ENCODE measurements around the gene MVB12B.

Gene MVB12B

DNA sequence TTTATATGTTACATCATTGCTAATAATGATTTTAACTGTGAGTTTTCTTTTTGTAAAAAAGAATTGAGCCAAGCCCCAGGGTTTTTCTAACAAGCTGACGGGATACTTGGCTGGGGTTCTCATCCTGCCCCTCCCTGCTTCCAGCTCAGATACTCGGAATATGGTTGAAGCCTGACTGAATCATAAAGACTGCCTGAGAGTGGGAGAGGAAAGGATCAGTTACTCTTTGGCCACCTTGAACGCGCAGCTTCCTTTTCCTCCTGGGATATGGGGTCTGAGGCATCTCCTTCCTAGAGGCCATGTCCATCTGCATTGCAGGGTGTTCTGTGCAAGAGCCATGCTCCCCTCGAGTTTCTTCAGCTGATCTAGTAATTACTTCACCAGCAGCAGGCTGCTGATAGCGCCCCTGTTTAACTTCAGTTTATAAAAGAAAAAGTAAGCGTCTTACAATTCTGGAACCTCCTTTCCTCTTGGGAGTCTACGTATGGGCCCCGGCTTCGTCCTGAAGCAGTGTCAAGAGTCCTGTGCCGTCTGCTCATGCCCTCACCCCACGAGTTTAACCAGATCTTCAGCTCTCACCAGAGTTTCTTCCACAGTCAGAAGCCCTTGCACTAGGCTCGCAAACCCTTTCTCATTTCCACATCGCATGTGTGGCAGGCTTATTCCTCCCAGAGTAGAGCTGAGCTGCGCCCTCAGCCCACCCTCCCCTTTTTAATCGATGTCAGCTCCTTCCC lies 130.0 kb downstream of the MVB12B start:
- DNase-seq = no peak

DNA sequence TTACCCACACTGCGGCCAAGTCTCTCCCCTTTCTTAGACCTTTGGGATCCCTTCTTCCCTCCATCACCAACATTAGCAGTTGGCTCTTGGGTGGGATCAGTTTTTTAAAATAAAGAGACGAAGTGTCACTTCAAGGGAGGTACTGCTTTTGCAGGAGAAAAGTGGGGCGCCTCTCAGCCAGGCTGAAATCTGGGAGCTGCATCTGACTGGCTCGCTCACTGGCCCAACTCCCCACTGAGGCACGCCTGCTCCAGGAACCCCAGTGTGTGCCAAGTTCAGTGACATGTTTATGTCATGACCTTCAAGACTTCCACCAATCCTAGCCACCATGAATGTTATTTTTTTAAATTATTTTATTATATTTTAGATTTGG lies 130.5 kb downstream of the MVB12B start:
- DNase-seq = no peak

DNA sequence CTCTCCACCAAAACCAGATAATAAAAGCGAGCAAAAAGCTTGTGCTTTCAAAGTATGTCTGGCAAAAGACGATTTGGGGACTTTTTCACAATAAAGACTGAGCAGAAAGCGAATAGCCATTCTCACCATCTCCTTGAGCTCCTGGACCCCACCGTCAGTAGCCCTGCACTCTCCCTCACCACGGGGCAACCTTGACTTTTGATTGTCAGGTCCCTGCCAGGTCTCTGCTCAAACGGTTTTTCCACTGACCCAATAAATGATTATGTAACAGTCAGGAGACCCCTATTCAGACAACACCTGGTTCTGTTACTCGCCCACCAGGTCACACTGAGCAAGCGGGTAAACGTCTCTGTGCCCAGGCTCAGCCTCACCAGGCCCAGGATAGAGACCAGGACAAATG lies 131.3 kb downstream of the MVB12B start:
- no peak for DNase-seq

DNA sequence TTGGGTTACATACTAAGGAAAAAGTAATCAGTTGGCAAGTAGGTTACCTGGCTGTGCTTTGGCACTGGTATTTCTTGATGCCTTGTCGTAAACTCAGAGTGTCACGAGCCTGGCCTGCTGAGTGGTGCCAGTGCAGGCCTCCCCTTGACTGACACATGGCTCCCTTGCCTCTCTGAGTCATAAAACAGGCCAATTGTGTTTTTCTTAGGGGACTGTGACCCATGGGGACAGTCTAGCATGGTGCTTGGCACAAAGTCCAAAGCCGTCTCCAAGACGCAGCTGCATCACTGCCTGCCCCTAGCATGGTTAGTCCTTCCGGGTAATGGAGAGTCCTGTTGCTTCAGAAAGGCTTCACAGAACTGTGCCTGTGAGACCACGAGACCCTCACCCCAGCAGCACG lies 132.5 kb downstream of the MVB12B start:
- no peak for DNase-seq

DNA sequence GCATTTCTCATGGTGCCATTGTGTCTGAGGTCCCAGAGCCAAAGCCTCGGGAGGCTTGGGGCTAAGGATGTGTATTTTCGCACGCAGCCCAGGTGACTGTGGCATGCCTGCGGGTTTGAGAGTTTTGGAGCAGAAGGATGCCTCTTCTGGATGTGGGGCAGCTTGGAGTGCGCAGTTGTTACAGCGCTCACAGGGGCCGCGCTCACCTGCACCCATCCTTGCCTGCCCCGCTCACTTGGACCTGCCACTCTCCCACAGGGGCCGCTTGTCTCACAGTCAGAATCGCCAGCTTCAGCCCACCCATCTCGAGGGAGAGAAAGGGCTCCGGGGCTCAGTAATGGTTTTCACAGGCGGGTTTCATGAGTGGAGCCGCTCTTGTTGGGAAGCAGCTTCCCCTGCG lies 132.9 kb downstream of the MVB12B start:
- DNase-seq = no peak

DNA sequence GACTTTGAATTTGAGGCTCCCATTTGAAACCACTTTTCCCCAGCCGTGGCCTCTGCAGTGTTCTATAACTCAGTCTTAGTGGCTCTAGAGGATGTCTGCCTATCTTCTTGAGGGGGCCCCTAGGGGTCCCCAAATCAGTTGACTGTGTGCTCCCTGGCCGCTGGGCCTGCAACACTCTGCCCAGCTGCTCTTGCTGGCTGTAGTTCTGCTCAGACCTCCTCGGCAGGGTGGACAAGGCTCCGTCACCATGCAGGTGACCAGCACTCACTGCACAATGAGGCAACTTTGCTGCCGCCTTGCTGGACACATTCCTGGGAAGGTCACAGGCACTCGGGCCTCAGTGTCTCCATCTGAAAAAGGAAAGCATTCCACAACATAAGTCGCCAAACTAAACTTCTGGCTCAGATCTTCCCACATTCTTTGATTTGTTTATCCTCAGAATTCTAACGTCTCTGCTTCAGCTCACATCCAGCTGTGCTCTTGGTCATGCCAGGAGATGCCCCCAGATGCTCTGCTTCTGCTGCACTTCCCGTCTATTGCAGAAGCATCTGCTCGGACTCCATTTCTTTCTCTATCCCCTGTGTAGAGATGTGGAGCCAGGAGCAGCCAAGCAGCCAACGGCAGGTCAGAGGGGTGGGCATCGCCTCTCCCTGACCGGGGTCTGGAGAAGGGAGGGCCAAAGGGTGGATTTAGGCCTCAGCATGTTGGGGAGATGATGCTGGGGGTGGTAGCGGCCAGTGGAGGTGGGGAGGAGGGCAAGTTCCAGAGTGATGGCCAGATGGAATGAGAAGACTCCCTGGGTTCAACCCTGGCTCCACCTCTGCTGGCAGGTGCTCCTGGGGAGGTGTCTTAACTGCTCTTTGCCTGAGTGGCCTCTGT lies 133.6 kb downstream of the MVB12B start:
- DNase-seq = no peak

DNA sequence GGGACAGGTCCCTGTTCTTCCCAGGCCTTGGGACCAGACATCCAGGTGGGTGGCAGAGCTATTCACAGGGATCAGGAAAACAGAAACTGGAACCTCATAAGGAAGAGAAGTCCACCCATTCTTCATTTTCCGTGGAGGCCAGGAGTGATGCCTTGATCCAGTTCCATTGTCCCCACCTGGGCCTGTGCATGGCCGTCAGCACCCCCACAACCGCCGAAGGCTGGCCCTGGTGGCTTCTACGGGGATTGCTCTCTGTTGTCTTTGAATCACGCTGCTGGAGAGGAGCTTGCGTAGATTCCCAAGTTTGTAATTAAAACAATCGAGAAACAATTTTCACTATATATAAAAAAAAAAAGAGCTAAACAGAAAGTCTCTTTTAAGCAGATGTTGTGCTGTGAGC lies 134.4 kb downstream of the MVB12B start:
- DNase-seq = no peak

DNA sequence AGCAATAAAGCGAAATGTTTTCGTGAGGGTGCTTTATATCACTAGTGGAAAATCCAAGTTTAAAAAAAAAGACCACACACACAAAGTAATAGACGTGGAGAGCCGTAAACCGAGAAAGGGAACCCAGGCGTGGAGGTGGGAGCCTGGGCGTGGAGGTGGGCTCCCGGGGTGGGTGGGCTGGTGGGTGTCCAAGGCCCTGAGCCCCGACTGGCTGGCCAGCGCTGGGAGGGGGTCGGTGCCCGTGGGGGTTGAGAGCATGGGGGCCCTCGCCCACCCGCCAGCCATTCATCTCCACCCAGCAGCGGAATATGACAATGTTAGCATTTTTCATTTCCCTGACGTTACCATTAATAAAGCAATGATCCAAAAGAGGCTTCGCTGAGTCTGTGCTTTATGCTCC lies 135.0 kb downstream of the MVB12B start:
- DNase-seq = no peak

DNA sequence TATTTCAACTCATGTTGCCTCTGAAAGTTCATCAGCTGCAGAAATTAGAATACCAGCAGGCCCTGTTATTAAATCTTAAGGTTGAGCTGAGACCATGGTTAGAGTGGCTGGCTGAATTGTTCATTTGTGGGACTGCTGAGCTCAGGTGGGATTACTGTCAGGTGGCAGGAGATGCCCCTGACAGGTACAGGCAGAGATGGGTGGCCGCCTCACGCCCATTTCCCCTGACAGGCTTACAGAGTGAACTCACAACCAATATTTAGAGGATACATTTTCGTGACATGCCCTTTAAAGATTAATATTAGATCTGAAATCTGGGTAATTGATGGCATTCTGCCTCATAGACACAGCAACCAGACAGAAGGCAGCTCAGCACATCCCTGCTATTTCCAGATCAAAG lies 136.0 kb downstream of the MVB12B start:
- DNase-seq = no peak

DNA sequence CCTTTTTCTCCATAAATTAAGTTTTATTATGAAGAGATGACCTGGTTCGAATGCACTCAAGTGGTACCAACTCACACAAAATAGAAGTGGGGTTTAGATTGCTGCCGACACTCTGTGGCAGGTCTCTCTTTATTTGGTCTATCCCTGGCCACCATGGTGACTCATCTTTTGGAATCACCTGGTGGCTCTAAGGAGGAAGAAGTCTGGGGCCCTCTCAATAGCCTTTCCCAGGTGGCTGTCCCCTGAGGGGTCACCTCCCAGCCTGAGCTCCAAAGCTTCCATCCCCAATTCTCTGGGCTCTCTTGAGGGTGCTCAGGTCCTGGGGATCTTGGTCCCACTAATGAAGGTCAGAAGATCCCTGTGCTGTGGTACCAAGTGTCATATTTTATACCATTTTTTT lies 136.8 kb downstream of the MVB12B start:
- DNase-seq = no peak

DNA sequence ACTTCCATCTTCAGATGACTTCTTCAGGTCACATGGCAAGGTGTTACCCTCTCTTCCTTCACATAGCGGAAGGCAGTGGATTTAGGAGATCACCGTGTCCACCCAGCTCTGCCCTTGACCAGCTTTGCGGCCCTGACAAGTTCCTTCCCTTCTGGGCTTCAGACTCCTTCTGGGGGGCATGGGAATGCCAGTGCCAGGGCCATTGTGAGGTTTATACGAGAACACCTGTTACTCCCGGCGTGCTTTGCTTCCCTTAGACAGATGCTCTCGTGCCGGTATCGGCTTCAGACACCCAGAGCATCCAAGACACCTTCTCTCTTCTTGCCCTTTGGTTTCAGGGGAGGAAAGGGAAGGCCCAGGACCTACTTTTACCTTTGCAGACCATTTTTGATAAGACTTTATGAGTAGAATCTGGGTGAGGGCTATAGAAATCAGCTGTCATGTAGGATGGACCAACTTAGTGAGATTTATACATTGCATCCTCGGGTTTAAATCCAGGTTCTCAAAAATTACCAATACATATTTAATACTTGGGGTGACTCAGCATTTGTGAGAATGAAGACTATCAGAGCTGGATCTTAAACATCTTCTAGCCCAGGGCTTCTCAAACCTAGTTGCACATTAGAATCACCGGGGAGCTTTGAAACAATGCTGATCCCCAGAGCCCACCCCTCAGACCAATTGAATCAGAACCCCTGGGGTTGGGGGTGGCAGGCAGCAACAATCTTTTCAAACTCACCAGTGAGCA lies 138.2 kb downstream of the MVB12B start:
- no peak for DNase-seq

DNA sequence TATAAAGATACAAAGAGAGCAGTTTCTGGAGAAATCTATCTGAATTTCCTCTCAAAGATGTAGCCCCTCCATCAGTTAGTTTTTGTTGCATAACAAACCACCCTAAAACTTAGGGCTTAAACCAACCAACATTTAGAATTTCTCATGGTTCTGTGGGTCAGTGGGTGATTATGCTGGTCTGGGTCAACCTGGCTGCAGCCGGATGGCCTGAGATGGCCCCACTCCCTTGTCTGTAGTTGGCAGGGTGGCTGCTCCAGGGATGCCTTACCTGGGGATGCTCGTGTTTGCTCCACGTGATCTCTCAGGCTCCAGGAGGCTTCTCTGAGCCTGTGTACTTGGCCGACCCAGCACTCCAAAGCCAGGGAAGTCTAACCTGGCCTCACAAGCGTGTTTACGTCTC lies 139.3 kb downstream of the MVB12B start:
- no peak for DNase-seq

DNA sequence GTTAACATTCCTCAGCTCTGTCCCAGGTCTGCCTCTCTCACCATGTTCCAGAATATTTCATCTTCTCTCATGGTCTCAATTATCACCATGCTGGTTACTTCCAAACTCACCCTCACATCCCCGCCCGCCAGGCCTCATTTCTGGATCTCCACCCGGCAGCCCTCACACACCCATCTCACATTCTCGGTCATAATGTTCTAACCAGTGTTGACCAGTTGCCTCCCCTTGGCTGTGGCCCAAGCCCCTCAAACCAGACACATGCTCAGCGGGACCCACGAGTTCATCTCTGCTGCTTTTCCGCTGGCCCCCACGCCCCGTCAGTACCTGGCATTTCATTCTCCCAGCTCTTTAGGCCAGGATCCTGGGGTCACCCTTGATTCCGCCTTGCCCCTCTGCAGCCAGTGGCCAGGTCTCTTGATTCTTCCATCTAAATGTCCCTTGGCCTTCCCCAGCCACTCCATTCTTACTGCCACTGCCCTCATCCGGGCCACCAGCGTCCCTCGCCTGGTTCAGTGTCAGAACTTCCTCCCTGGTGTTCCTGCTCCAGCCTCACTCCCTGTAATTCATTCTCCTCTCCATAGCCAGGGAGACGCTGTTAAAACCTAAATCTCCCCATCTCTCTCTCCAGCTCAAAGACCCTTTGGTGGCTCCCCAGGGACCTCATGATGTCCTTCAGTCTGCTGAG lies 141.7 kb downstream of the MVB12B start:
- DNase-seq = no peak

DNA sequence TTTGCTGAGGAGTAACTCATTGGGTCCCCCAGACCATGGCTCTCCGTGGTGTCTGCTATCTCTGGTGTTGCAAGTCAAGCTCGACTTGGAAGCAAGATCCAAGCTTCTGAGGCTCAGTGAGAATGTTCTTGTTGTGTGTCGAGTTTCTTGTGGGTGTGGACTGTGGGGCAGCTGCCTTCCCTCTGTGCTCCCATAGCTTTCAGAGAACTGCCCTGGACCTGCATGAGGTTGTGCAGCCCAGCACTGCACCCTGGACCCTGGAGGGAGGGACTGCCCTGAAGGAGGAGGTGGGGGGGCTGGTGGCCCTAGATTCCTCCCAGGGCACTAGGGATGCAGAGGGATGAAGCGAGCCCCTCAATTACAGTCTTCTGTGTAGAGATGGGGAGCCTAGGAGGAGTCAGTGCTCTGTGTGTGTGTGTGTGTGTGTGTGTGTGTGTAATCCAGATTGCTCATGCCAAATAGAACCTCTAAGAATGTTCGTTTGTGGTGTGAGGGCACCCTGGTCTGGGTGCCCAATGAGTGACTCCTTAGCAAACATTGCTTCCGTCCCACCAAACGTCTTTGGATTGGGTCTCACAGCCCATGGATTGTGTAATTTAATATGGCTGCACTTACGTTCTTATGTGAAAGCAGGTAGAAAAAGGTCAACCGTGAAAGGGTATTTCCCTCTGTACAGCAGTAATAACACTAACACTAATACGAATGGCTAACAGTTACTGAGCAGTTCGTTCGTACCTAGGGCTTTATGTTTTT lies 143.8 kb downstream of the MVB12B start:
- DNase-seq = no peak

DNA sequence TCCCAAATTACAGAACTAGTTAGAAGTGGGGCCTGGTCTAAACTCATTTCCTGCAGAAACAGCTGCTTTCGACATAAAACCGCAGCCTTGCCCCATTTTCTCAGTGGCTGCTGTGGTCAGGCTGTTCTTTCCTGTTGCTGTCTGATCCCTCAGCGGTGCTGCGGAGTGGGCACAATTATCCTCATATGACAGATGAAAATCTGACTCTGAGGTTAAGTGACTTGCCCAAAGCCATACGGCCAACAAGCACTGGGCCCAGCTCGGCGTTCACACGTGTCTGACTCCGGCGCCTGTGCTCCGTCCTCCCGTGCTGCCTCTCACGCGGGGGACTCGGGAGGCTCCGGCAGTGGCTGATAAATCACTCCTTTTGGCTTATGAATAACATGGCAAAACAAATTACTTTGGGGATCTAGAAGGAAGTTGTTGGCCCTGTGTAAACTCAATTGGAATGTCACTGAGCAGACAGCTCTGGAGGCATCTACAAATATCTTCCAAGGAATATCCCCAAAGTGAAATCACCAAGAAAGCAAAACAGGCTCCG lies 144.5 kb downstream of the MVB12B start:
- DNase-seq = peak; percentile 72 to 83

DNA sequence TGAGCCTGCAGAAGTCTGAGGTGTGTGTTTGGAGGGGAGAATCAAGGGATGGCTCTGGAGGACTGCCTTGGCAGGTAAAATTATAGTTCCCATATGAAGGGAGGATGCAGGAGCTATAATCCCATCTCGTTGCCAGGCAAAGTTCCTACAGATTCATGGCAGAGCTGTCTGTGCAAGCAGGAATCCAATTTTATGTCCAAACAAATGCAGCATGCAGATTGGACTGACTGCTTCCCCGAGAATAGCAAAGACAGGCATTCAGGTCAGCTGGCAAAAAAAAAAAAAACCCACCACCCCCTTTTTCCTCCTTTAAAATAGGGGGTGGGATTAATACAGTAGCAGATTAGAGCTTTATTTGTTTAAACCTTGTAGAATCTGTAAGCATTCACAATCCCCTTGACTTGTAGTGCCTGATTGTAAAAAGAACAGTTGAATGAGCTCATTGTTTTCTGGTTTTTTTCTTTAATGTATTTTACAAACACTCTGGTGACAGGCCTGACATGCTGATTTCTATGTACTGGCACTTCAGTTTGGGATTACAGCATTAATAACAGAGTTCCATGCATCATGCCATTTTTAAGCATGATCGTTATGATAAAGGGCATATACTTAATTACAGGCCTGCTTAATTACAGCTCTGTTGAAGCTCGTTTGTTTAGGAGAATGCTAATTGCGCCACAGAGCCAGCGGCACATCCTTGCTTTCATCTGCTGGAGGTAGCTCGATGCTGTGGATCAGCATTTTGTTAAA lies 145.7 kb downstream of the MVB12B start:
- no peak for DNase-seq

DNA sequence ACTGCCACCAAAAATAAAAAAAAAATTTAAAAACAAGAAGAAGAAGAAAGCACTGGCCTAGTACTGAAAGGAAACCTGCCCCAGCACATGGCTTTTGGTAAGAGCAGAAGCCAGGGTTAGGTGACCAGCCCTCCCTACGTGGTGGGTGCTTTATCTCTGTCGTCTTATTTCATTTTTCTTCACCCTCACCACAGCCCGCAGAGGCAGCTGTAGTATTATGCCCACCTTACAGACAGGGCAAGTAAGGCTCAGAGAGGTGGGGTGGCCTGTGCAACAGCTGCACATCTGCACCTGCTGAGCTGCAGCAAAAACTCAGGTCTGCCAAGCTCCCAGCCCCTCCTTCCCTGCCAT lies 146.3 kb downstream of the MVB12B start:
- no peak for DNase-seq

DNA sequence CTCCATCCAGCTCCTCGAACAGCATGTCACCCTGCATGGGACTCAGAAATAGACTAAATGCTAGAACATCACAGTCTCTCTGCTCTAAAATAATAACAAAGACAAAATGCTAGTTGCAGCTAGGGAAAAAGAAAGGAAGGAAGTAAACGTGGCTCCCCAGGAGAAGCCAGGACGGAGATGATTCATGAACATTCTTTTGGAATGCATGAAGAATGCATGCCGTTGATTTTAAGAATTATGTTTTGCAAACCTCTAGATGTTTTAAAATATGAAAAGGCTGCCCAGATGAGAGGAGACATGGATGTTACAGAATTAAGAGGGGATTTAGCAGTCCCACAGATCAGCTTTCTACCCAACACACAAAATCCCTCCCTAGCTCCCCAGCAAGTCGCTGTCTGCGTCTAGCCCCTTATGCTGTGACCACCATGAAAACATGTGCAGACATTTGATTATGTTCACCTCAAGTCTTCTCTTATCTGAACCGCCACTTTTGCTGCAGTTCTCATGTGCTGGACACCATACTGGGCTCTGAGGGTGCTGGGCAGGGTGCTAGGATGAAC lies 147.7 kb downstream of the MVB12B start:
- no peak for DNase-seq

DNA sequence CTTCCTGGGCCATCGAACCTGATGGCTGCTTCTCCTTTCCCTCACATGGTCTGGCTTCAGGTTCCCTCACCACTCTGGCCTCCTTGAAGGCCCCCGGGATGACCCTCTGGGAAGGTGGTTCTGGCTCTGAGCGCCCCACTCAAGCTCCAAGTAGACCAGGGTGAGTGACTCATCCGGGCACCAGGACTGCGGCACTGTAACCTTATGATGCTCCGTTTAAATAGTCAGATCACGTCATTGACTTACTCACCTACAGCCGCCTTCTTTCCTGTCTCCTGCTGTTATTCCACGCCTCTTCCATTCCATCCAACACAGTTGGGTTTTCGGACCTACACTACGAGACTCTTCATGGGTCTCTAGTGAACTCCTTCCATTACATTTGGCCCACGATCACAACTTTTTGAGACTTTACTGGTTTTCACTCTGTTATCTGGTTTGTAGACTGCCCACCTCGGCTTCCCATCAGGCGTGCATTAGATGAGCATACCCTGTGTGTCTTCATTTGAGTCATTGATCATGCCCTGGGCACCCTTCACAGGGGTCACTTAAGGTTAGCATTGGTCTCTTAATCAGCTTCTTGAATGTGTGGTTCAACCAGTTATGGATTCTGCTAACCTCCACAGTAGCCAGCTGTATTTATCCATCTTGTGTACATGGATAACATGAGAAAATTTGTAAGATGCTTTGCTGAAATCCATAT lies 148.3 kb downstream of the MVB12B start:
- no peak for DNase-seq

DNA sequence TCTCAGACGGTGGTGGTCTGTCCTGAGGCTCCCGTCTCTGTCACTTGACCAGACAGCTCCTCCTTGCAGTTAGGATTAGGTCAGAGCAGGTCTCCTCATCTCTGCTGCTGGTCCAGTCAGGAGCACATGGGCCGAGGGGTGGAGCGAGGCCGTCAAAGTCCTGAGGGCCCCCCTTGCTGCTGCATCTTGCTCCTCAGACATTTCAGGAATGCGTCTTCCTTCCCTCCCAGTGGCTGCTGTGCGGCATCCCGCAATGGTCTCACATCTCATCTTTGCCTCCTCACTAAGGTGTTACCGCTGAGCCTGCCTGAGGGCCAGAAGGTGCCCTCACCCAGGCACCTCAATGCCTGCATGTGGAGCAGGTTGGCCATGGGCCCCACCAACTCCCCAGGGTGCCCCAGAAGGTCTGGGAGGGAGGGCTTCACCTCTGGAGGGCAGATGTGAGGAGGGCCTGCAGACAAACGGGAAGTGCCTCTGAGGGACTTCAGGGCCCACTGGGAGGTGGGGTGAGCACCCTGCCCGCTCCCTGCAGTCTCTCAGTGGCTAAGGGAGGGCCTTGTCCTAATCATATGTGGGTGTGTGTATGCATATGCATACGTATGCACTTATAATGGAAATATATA lies 149.4 kb downstream of the MVB12B start:
- DNase-seq = no peak
